RWPE2 (cell line): ENCODE data around the gene SLC28A1.

ENCODE experiments used
- ATAC-seq: fragments of 200-7000 bp; cut with Tn5 transposase; 3 replicates; pipeline ENCODE4 v1.9.1; 2021; ENCODE audit warnings: low read depth
- DNase-seq: peaks from one replicate; pipeline ENCODE4 v3.0.0-alpha.2; 2020; ENCODE audit warnings: low spot score
- H3K27ac ChIP-seq: fragments of 450-650 bp; 2 replicates; pipeline ENCODE4 v1.5.1; 2017; ENCODE audit warnings: mild to moderate bottlenecking; ENCODE audit not compliant: poor library complexity, severe bottlenecking
- H3K27me3 ChIP-seq: fragments of 250-450 bp; sonication (Bioruptor Pico); 2 replicates; pipeline ENCODE4 v1.5.1; 2021; ENCODE audit warnings: mild to moderate bottlenecking, moderate library complexity; ENCODE audit not compliant: insufficient read depth, poor library complexity, severe bottlenecking
- H3K36me3 ChIP-seq: fragments of 250-450 bp; sonication (Bioruptor Pico); 2 replicates; pipeline ENCODE4 v1.5.1; 2020; ENCODE audit warnings: low read depth, mild to moderate bottlenecking, moderate library complexity
- H3K4me1 ChIP-seq: fragments of 250-450 bp; sonication (Bioruptor Pico); 2 replicates; pipeline ENCODE4 v1.5.1; 2021; ENCODE audit warnings: mild to moderate bottlenecking, moderate library complexity; ENCODE audit not compliant: insufficient read depth, poor library complexity, severe bottlenecking
- H3K4me3 ChIP-seq: fragments of 250-450 bp; sonication (Bioruptor Pico); 2 replicates; pipeline ENCODE4 v1.5.1; 2021; ENCODE audit warnings: mild to moderate bottlenecking, moderate library complexity; ENCODE audit not compliant: severe bottlenecking
- H3K9me3 ChIP-seq: fragments of 250-450 bp; sonication (Bioruptor Pico); 2 replicates; pipeline ENCODE4 v1.5.1; 2021; ENCODE audit warnings: mild to moderate bottlenecking, moderate library complexity; ENCODE audit not compliant: severe bottlenecking
- CTCF ChIP-seq: fragments of 450-650 bp; IDR thresholded peaks from one replicate; pipeline ENCODE4 v1.5.1; 2017; ENCODE audit warnings: mild to moderate bottlenecking, moderate library complexity; ENCODE audit not compliant: poor library complexity, severe bottlenecking

SLC28A1 gene

GRCh38 chr15:84859651-84860050, 24.8 kb upstream of the SLC28A1 start:
- peak overlapping the region; percentile 37 for H3K27ac ChIP-seq
- DNase-seq = no peak
- no peak for ATAC-seq
- no peaks in the 10 kb centered on the region for H3K36me3 ChIP-seq
- peaks cover 22% of the 10 kb centered on the region for H3K4me1 ChIP-seq
- H3K4me3 ChIP-seq = no peak overlapping the region
- TF ChIP-seq CTCF = no peak
- no peaks in the 10 kb centered on the region for H3K27me3 ChIP-seq
- no peaks in the 10 kb centered on the region for H3K9me3 ChIP-seq

GRCh38 chr15:84861781-84862180, 22.7 kb upstream of the SLC28A1 start:
- peaks cover 22% of the 10 kb centered on the region for H3K4me1 ChIP-seq
- ATAC-seq = no peak

GRCh38 chr15:84862214-84862975, 22.1 kb upstream of the SLC28A1 start:
- H3K27me3 ChIP-seq = no peaks in the 10 kb centered on the region
- DNase-seq (no peak), ATAC-seq (no peak)
- no peak for TF ChIP-seq CTCF
- no peaks in the 10 kb centered on the region for H3K36me3 ChIP-seq
- no peaks in the 10 kb centered on the region for H3K9me3 ChIP-seq
- peaks cover 22% of the 10 kb centered on the region for H3K4me1 ChIP-seq
- H3K27ac ChIP-seq = no peak overlapping the region
- H3K4me3 ChIP-seq = no peak overlapping the region

More at GRCh38 chr15:84861781-84862180, 22.7 kb upstream of the SLC28A1 start:
- no peak for TF ChIP-seq CTCF
- H3K36me3 ChIP-seq = no peaks in the 10 kb centered on the region
- no peaks in the 10 kb centered on the region for H3K27me3 ChIP-seq
- DNase-seq = no peak
- H3K27ac ChIP-seq = no peak overlapping the region
- no peaks in the 10 kb centered on the region for H3K9me3 ChIP-seq
- no peak overlapping the region for H3K4me3 ChIP-seq

GRCh38 chr15:84863565-84864443, 20.7 kb upstream of the SLC28A1 start:
- H3K27me3 ChIP-seq = no peaks in the 10 kb centered on the region
- peaks cover 18% of the 10 kb centered on the region for H3K4me1 ChIP-seq
- no peak for TF ChIP-seq CTCF
- no peak overlapping the region for H3K27ac ChIP-seq
- no peak overlapping the region for H3K4me3 ChIP-seq
- H3K36me3 ChIP-seq = no peaks in the 10 kb centered on the region
- H3K9me3 ChIP-seq = no peaks in the 10 kb centered on the region
- DNase-seq (no peak), ATAC-seq (no peak)

GRCh38 chr15:84864444-84864795, 20.0 kb upstream of the SLC28A1 start:
- DNase-seq (no peak), ATAC-seq (no peak)
- Histone ChIP-seq H3K36me3 (no peaks in the 10 kb centered on the region), H3K4me3 (no peak overlapping the region), H3K4me1 (peaks cover 12% of the 10 kb centered on the region), H3K27me3 (no peaks in the 10 kb centered on the region), H3K27ac (no peak overlapping the region), H3K9me3 (no peaks in the 10 kb centered on the region)
- no peak for TF ChIP-seq CTCF
